Vagina (tissue), 2 donors: ENCODE measurements around the gene AFF3. TPM values are rescaled to one million over a fixed set of nuclear protein-coding genes. Genes with fewer than 3 reads are reported as not detected.

Source experiments
- DNase-seq, 2 donors: peaks; one replicate each; pipeline ENCODE4 v3.0.0-alpha.2; 2017; ENCODE audit errors: extremely low spot score in 2 of 2
- H3K27ac ChIP-seq: fragments of 200-600 bp; sonication (generic); one replicate; pipeline ENCODE4 v1.5.1; 2019
- H3K27me3 ChIP-seq: fragments of 200-600 bp; sonication (generic); one replicate; pipeline ENCODE4 v1.5.1; 2019
- H3K36me3 ChIP-seq, 2 donors: fragments of 200-600 bp; sonication (generic); one replicate each; pipeline ENCODE4 v1.5.1; 2017 to 2019
- H3K4me1 ChIP-seq: fragments of 200-600 bp; sonication (generic); one replicate; pipeline ENCODE4 v1.5.1; 2019
- H3K4me3 ChIP-seq, 2 donors: fragments of 200-600 bp; sonication (generic); 1 replicate in 1 of 2; 2 replicates in 1 of 2; pipeline ENCODE4 v1.5.1; 2016 to 2019
- H3K9me3 ChIP-seq: fragments of 200-600 bp; sonication (generic); one replicate; pipeline ENCODE4 v1.5.1; 2019
- POLR2A ChIP-seq, 2 donors: fragments of 450-650 bp; IDR thresholded peaks; one replicate each; pipeline ENCODE4 v1.6.1; 2017; ENCODE audit warnings: antibody characterized with exemption in 2 of 2, mild to moderate bottlenecking in 2 of 2, moderate library complexity in 2 of 2
- POLR2AphosphoS5 ChIP-seq, 2 donors: sonication (generic); formaldehyde crosslinking; IDR thresholded peaks; one replicate each; pipeline ENCODE4 v1.9.0; 2017; ENCODE audit warnings: antibody characterized with exemption in 2 of 2, mild to moderate bottlenecking in 2 of 2, low read depth in 1 of 2; ENCODE audit not compliant: insufficient read depth in 1 of 2
- intact Hi-C: fragments of 100-400 bp; cut with DNase I; formaldehyde crosslinking; loops from one replicate; pipeline ENCODE4 v1.15.1; 2023
- total RNA-seq: library from RNA; depleted of rRNA; stranded (reverse); fragments of >200 nt; gene quantifications from one replicate; pipeline ENCODE4 v1.2.3, GENCODE V29; 2016
- TF ChIP-seq, protein P1 (sequence below), 3 experiments: fragments of 450-650 bp in 2 of 3; fragments of 200-600 bp in 1 of 3; sonication (generic) in 1 of 3; IDR thresholded peaks; one replicate each; pipeline ENCODE4 v1.5.1; 2017 to 2019; ENCODE audit warnings: antibody characterized with exemption in 3 of 3, mild to moderate bottlenecking in 2 of 3, moderate library complexity in 2 of 3

Gene AFF3
- total RNA-seq, 1 donor from 2014 or later, result 7.6 TPM

GRCh38 chr2:99643787-99644418 is 498.5 kb downstream of the AFF3 start:
- Histone ChIP-seq H3K4me1 (peaks cover 33% of the 10 kb centered on the region), H3K36me3 (no peaks in the 10 kb centered on the region), H3K27ac (no peak overlapping the region), H3K9me3 (no peaks in the 10 kb centered on the region), H3K4me3 (no peak overlapping the region), H3K27me3 (no peaks in the 10 kb centered on the region)
- intact Hi-C loops, result no loop called here
- DNase-seq, result no peak
- TF ChIP-seq, protein P1, sequence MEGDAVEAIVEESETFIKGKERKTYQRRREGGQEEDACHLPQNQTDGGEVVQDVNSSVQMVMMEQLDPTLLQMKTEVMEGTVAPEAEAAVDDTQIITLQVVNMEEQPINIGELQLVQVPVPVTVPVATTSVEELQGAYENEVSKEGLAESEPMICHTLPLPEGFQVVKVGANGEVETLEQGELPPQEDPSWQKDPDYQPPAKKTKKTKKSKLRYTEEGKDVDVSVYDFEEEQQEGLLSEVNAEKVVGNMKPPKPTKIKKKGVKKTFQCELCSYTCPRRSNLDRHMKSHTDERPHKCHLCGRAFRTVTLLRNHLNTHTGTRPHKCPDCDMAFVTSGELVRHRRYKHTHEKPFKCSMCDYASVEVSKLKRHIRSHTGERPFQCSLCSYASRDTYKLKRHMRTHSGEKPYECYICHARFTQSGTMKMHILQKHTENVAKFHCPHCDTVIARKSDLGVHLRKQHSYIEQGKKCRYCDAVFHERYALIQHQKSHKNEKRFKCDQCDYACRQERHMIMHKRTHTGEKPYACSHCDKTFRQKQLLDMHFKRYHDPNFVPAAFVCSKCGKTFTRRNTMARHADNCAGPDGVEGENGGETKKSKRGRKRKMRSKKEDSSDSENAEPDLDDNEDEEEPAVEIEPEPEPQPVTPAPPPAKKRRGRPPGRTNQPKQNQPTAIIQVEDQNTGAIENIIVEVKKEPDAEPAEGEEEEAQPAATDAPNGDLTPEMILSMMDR (IDR thresholded peaks at IDR 0.05), result no peak

DNA sequence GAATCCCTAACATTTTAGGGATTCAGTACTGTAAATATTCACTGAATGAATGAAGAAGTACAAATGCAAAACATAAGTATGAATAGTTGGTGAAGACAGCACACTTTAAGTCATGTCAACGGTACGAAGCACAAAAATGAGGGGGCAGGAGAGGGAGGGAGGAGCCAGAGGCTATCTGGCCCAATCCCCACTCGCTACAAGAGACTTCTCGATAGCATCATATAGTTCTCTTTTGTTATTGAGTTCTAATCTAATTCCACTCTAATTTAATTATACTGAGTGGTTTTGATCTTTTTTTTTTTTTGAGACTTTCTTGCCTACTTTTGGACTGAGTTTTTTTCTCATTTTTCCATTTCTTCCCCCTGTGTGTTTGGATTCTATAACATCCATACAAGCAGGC is 500.4 kb downstream of the AFF3 start:
- Histone ChIP-seq H3K27me3 (no peaks in the 10 kb centered on the region), H3K27ac (no peak overlapping the region), H3K36me3 (no peaks in the 10 kb centered on the region), H3K4me1 (peaks cover 33% of the 10 kb centered on the region), H3K9me3 (no peaks in the 10 kb centered on the region), H3K4me3 (no peak overlapping the region)
- no peak for DNase-seq
- intact Hi-C loops, result no loop called here
- no peak for TF ChIP-seq POLR2AphosphoS5 (IDR thresholded peaks at IDR 0.05; ENCODE audit: insufficient read depth in 1 of 2, low read depth in 1 of 2)
- TF ChIP-seq, protein P1 (IDR thresholded peaks at IDR 0.05), result no peak
- TF ChIP-seq POLR2A (IDR thresholded peaks at IDR 0.05), result no peak

DNA sequence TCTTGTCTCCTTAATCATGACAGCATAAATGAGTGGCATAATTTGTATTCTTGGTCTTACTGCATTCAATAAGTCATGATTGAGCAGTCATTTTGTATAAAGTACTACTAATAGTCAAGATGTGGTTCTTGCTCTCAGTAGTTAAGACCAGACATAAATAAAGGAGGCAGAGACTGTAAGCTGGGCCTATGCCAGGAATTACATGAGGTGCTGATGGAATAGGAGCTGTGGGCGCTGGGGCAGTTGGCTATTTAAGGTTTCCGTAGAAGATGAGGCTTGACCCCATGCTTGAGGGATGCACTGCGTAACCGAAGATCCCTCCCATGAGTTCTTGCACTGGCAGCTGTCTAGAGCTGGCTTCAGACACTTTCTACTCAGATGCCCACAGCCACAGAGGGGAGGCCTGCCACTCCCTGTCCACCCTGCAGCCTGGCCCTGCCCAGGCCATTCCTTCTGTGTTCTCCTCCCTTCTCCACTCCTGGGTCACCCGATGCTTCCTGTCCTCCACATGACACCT is 501.7 kb downstream of the AFF3 start:
- TF ChIP-seq POLR2A (IDR thresholded peaks at IDR 0.05) (no peak), POLR2AphosphoS5 (IDR thresholded peaks at IDR 0.05; ENCODE audit: insufficient read depth in 1 of 2, low read depth in 1 of 2) (no peak)
- TF ChIP-seq, protein P1 (IDR thresholded peaks at IDR 0.05), result no peak
- H3K27ac ChIP-seq, result no peak overlapping the region
- peaks cover 45% of the 10 kb centered on the region for H3K4me1 ChIP-seq
- no peak for DNase-seq
- H3K27me3 ChIP-seq, result no peaks in the 10 kb centered on the region
- no peaks in the 10 kb centered on the region for H3K9me3 ChIP-seq
- intact Hi-C loops, result no loop called here
- no peak overlapping the region for H3K4me3 ChIP-seq
- H3K36me3 ChIP-seq, result no peaks in the 10 kb centered on the region

DNA sequence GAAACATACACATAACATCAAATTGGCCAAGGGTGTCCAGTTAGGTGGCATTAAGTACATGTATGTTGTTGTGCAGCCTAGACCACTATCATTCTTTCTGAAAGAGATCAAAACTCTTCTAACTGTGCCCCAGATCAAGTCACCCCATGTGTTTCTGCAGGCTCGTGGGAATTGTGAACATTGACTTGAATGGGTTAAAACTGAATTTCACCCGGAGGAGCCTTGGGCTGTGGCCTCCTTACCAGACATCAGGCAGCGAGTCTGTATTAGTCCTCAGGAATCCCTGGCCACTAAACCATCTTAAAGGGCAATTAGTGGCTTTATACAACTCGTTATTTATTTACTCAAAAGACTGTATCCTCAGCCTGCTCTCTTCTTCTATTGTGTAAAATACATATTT is 503.6 kb downstream of the AFF3 start:
- Histone ChIP-seq H3K36me3 (no peaks in the 10 kb centered on the region), H3K9me3 (no peaks in the 10 kb centered on the region), H3K4me1 (peaks cover 36% of the 10 kb centered on the region), H3K27me3 (no peaks in the 10 kb centered on the region), H3K4me3 (no peak overlapping the region), H3K27ac (no peak overlapping the region)
- DNase-seq, result no peak
- intact Hi-C loops, result no loop called here
- no peak for TF ChIP-seq POLR2AphosphoS5 (IDR thresholded peaks at IDR 0.05; ENCODE audit: insufficient read depth in 1 of 2, low read depth in 1 of 2)
- TF ChIP-seq, protein P1 (IDR thresholded peaks at IDR 0.05), result no peak
- TF ChIP-seq POLR2A (IDR thresholded peaks at IDR 0.05), result no peak

DNA sequence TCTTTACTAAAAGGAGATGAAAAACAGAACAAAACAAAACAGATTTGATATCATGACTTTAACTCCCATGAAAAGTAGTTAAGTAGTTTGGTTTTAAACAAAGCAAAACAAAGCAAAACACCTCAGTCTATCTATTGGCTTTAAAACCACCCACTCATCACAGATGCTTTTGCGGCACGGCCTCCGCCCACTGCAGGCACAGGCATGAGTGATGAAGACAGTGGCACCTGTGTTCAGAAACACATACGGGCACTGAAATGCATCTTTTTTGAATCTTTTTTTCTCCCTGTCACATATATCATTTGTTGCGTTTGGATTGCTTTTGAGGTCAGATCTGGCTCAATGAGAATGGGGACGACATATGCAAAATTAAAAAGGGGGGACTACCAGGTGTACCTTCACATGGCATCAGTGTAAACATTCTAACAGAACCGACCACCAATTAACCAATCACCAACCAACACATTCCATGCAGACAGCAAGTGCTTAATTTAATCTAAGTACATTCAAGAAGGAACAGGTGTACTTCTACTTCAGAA is 505.2 kb downstream of the AFF3 start:
- no peak overlapping the region for H3K4me3 ChIP-seq
- no peak overlapping the region for H3K27ac ChIP-seq

More for the DNA sequence above, 505.2 kb downstream of the AFF3 start:
- DNase-seq, result no peak
- peaks cover 32% of the 10 kb centered on the region for H3K4me1 ChIP-seq
- H3K27me3 ChIP-seq, result no peaks in the 10 kb centered on the region
- intact Hi-C loops, result no loop called here
- no peaks in the 10 kb centered on the region for H3K36me3 ChIP-seq
- TF ChIP-seq POLR2AphosphoS5 (IDR thresholded peaks at IDR 0.05; ENCODE audit: insufficient read depth in 1 of 2, low read depth in 1 of 2), result no peak
- TF ChIP-seq, protein P1 (IDR thresholded peaks at IDR 0.05), result no peak
- no peaks in the 10 kb centered on the region for H3K9me3 ChIP-seq
